HepG2 (cell line): Measurements from ENCODE around the gene KIF22. TPM values are rescaled to one million over a fixed set of nuclear protein-coding genes. Genes with fewer than 3 reads are reported as not detected.

Source experiments
- CCAR2 ChIP-seq: fragments of 200-400 bp; formaldehyde crosslinking; optimal IDR thresholded peaks from 2 replicates; pipeline ENCODE3; 2018; ENCODE audit warnings: low read depth, mild to moderate bottlenecking, low read length, moderate library complexity
- LBX2 ChIP-seq: sonication (generic); formaldehyde crosslinking; IDR thresholded peaks from 2 replicates; pipeline ENCODE4 v1.5.0; 2020; ENCODE audit warnings: missing genetic modification reagents, mild to moderate bottlenecking, borderline replicate concordance
- MTF1 ChIP-seq: sonication (generic); formaldehyde crosslinking; IDR thresholded peaks from 2 replicates; pipeline ENCODE4 v1.5.0; 2020; ENCODE audit warnings: missing genetic modification reagents
- MXI1 ChIP-seq: IDR thresholded peaks from 3 replicates; pipeline ENCODE4 v1.6.1; 2012; ENCODE audit warnings: low read depth, low read length, inconsistent platforms, borderline replicate concordance
- MYNN ChIP-seq: sonication (generic); formaldehyde crosslinking; IDR thresholded peaks from 2 replicates; pipeline ENCODE4 v1.4.0; 2020; ENCODE audit warnings: mild to moderate bottlenecking, low read depth, missing genetic modification reagents
- NBN ChIP-seq: fragments of 450-650 bp; conservative IDR thresholded peaks from 2 replicates; pipeline ENCODE4 v1.6.1; 2017
- PLRG1 ChIP-seq: fragments of 450-650 bp; conservative IDR thresholded peaks from 2 replicates; pipeline ENCODE4 v1.6.1; 2016
- SNAI1 ChIP-seq: sonication (generic); formaldehyde crosslinking; IDR thresholded peaks from 2 replicates; pipeline ENCODE4 v1.5.0; 2020; ENCODE audit warnings: mild to moderate bottlenecking, missing genetic modification reagents, borderline replicate concordance
- ZBTB1 ChIP-seq: sonication (generic); formaldehyde crosslinking; IDR thresholded peaks from 2 replicates; pipeline ENCODE4 v1.4.0; 2020; ENCODE audit warnings: missing genetic modification reagents, borderline replicate concordance
- ZNF468 ChIP-seq: sonication (generic); formaldehyde crosslinking; IDR thresholded peaks from 2 replicates; pipeline ENCODE4 v1.8.0; 2022; ENCODE audit warnings: mild to moderate bottlenecking, moderate library complexity, missing genetic modification reagents
- ZNF710 ChIP-seq: sonication (generic); formaldehyde crosslinking; IDR thresholded peaks from 2 replicates; pipeline ENCODE4 v1.5.0; 2020; ENCODE audit warnings: mild to moderate bottlenecking, missing genetic modification reagents, borderline replicate concordance
- ZSCAN30 ChIP-seq: sonication (generic); formaldehyde crosslinking; IDR thresholded peaks from 2 replicates; pipeline ENCODE4 v1.5.0; 2020; ENCODE audit warnings: mild to moderate bottlenecking, missing genetic modification reagents
- polyA plus RNA-seq, 8 experiments: library from polyadenylated mRNA; depleted of rRNA in 3 of 8; stranded (reverse) in 7 of 8; unstranded in 1 of 8; fragments of >200 nt; fragmentation: Illumina TruSeq in 4 of 8; extraction: Trizol in 4 of 8; gene quantifications; 2 replicates each; pipeline versions ENCODE4 v1.2.1 to v1.2.3, GENCODE V29; 2011 to 2016; ENCODE audit warnings: low read depth in 4 of 8, missing spikeins in 1 of 8, mixed read lengths in 1 of 8; ENCODE audit not compliant: insufficient read depth in 1 of 8
- total RNA-seq, 5 experiments: library from RNA; depleted of rRNA; stranded (reverse); fragments of >200 nt; fragmentation: Illumina TruSeq; extraction: Trizol; gene quantifications; 2 replicates each; pipeline ENCODE4 v1.2.3, GENCODE V29; 2016; ENCODE audit warnings: low read depth in 1 of 5
- TF ChIP-seq, protein P1 (sequence below): IDR thresholded peaks from 2 replicates; pipeline ENCODE4 v1.6.1; 2016; ENCODE audit warnings: low read depth, control low read depth
- TF ChIP-seq, protein P2 (sequence below): sonication (generic); formaldehyde crosslinking; IDR thresholded peaks from 2 replicates; pipeline ENCODE4 v1.4.0; 2020; ENCODE audit warnings: mild to moderate bottlenecking, missing genetic modification reagents
- TF ChIP-seq, protein P3 (sequence below): sonication (generic); formaldehyde crosslinking; IDR thresholded peaks from 2 replicates; pipeline ENCODE4 v1.4.0; 2020; ENCODE audit warnings: mild to moderate bottlenecking, missing genetic modification reagents
- TF ChIP-seq, protein P4 (sequence below): sonication (generic); formaldehyde crosslinking; IDR thresholded peaks from 2 replicates; pipeline ENCODE4 v1.4.0; 2020; ENCODE audit warnings: missing genetic modification reagents

The KIF22 gene
- total and polyA plus RNA-seq, 2 of the 13 experiments (the other 11 are each of a cell fraction or from before 2014, with no cell fraction given) = 95.8 to 118 TPM

GRCh38 chr16:29807426-29808218 lies 17.1 kb downstream of the KIF22 start (continued):
- TF ChIP-seq NBN = no peak
- TF ChIP-seq LBX2 (CRISPR knock-in tag) = peak; percentile 98
- TF ChIP-seq, protein P1, sequence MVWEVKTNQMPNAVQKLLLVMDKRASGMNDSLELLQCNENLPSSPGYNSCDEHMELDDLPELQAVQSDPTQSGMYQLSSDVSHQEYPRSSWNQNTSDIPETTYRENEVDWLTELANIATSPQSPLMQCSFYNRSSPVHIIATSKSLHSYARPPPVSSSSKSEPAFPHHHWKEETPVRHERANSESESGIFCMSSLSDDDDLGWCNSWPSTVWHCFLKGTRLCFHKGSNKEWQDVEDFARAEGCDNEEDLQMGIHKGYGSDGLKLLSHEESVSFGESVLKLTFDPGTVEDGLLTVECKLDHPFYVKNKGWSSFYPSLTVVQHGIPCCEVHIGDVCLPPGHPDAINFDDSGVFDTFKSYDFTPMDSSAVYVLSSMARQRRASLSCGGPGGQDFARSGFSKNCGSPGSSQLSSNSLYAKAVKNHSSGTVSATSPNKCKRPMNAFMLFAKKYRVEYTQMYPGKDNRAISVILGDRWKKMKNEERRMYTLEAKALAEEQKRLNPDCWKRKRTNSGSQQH (CRISPR knock-in tag) = peak; percentile 96
- TF ChIP-seq ZBTB1 (CRISPR knock-in tag) = no peak
- peak; percentile 91; the same call in 1 of the 2 replicates for TF ChIP-seq MTF1 (CRISPR knock-in tag)
- no peak for TF ChIP-seq CCAR2
- TF ChIP-seq ZSCAN30 = peak; percentile 76
- TF ChIP-seq, protein P2, sequence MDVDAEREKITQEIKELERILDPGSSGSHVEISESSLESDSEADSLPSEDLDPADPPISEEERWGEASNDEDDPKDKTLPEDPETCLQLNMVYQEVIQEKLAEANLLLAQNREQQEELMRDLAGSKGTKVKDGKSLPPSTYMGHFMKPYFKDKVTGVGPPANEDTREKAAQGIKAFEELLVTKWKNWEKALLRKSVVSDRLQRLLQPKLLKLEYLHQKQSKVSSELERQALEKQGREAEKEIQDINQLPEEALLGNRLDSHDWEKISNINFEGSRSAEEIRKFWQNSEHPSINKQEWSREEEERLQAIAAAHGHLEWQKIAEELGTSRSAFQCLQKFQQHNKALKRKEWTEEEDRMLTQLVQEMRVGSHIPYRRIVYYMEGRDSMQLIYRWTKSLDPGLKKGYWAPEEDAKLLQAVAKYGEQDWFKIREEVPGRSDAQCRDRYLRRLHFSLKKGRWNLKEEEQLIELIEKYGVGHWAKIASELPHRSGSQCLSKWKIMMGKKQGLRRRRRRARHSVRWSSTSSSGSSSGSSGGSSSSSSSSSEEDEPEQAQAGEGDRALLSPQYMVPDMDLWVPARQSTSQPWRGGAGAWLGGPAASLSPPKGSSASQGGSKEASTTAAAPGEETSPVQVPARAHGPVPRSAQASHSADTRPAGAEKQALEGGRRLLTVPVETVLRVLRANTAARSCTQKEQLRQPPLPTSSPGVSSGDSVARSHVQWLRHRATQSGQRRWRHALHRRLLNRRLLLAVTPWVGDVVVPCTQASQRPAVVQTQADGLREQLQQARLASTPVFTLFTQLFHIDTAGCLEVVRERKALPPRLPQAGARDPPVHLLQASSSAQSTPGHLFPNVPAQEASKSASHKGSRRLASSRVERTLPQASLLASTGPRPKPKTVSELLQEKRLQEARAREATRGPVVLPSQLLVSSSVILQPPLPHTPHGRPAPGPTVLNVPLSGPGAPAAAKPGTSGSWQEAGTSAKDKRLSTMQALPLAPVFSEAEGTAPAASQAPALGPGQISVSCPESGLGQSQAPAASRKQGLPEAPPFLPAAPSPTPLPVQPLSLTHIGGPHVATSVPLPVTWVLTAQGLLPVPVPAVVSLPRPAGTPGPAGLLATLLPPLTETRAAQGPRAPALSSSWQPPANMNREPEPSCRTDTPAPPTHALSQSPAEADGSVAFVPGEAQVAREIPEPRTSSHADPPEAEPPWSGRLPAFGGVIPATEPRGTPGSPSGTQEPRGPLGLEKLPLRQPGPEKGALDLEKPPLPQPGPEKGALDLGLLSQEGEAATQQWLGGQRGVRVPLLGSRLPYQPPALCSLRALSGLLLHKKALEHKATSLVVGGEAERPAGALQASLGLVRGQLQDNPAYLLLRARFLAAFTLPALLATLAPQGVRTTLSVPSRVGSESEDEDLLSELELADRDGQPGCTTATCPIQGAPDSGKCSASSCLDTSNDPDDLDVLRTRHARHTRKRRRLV (CRISPR knock-in tag) = peak; percentile 96
- TF ChIP-seq, protein P3, sequence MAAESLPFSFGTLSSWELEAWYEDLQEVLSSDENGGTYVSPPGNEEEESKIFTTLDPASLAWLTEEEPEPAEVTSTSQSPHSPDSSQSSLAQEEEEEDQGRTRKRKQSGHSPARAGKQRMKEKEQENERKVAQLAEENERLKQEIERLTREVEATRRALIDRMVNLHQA = no peak
- peak; percentile 65 for TF ChIP-seq ZNF710 (CRISPR knock-in tag)
- TF ChIP-seq ZNF468 (CRISPR knock-in tag) = peak; percentile 98
- TF ChIP-seq PLRG1 = no peak
- TF ChIP-seq, protein P4, sequence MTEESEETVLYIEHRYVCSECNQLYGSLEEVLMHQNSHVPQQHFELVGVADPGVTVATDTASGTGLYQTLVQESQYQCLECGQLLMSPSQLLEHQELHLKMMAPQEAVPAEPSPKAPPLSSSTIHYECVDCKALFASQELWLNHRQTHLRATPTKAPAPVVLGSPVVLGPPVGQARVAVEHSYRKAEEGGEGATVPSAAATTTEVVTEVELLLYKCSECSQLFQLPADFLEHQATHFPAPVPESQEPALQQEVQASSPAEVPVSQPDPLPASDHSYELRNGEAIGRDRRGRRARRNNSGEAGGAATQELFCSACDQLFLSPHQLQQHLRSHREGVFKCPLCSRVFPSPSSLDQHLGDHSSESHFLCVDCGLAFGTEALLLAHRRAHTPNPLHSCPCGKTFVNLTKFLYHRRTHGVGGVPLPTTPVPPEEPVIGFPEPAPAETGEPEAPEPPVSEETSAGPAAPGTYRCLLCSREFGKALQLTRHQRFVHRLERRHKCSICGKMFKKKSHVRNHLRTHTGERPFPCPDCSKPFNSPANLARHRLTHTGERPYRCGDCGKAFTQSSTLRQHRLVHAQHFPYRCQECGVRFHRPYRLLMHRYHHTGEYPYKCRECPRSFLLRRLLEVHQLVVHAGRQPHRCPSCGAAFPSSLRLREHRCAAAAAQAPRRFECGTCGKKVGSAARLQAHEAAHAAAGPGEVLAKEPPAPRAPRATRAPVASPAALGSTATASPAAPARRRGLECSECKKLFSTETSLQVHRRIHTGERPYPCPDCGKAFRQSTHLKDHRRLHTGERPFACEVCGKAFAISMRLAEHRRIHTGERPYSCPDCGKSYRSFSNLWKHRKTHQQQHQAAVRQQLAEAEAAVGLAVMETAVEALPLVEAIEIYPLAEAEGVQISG (CRISPR knock-in tag) = peak; percentile 94
- peak; percentile 78; the same call in 1 of the 2 replicates for TF ChIP-seq MYNN (CRISPR knock-in tag)
- peak; percentile 88; the same call in 1 of the 3 replicates for TF ChIP-seq MXI1
- TF ChIP-seq SNAI1 (CRISPR knock-in tag) = peak; percentile 99
